Panc1 (cell line): ENCODE results near the gene ARL5A. TPM values are rescaled to one million over a fixed set of nuclear protein-coding genes. Genes with fewer than 3 reads are reported as not detected.

Source experiments
- ATAC-seq: fragments of 200-7000 bp; cut with Tn5 transposase; 2 replicates; pipeline ENCODE4 v1.9.1; 2020; ENCODE audit warnings: mild to moderate bottlenecking, moderate library complexity
- BruUV-seq: library from RNA; stranded (reverse); fragments of 400-500 nt; replicated peaks from 2 replicates; lab custom pipeline; 2021; lab: Mats Ljungman, UMichigan
- CTCF ChIA-PET: fragments of 300-600 bp; sonication (Branson Sonifier 250); formaldehyde crosslinking; loops from one replicate; lab custom pipeline; 2022; ENCODE audit warnings: antibody characterized with exemption; lab: Charles Lee
- POLR2A ChIA-PET: fragments of 300-600 bp; sonication (Branson Sonifier 250); formaldehyde crosslinking; loops from one replicate; lab custom pipeline; 2022; ENCODE audit warnings: antibody characterized with exemption; lab: Charles Lee
- DNase-seq: peaks from one replicate; pipeline ENCODE4 v3.0.0-alpha.2; 2010; ENCODE audit warnings: low read depth, low spot score
- H3K27ac ChIP-seq: 2 replicates; pipeline ENCODE4 v1.5.1; 2011; ENCODE audit warnings: mild to moderate bottlenecking, low read length, inconsistent platforms
- H3K27me3 ChIP-seq: fragments of 200-500 bp; sonication (Bioruptor generic); 2 replicates; pipeline ENCODE4 v1.6.0; 2014; ENCODE audit warnings: low read length, inconsistent platforms; ENCODE audit not compliant: control insufficient read depth, insufficient read depth
- H3K36me3 ChIP-seq: fragments of 200-500 bp; sonication (Bioruptor generic); 2 replicates; pipeline ENCODE4 v1.5.1; 2014; ENCODE audit warnings: inconsistent platforms, mild to moderate bottlenecking, low read length, moderate library complexity; ENCODE audit not compliant: control insufficient read depth, insufficient read depth
- H3K4me1 ChIP-seq: 2 replicates; pipeline ENCODE4 v1.5.1; 2011; ENCODE audit warnings: inconsistent platforms, mild to moderate bottlenecking, low read length, moderate library complexity; ENCODE audit not compliant: control insufficient read depth, insufficient read depth
- H3K4me3 ChIP-seq, 2 experiments: 2 replicates each; pipeline ENCODE4 v1.5.1; 2011 to 2012; ENCODE audit warnings: low read depth in 2 of 2, low read length in 2 of 2, mild to moderate bottlenecking in 2 of 2, inconsistent platforms in 1 of 2, moderate library complexity in 1 of 2
- H3K9me3 ChIP-seq: fragments of 200-500 bp; sonication (Bioruptor generic); 2 replicates; pipeline ENCODE4 v1.5.1; 2014; ENCODE audit warnings: low read depth, mild to moderate bottlenecking, inconsistent platforms, low read length, moderate library complexity; ENCODE audit not compliant: control insufficient read depth, insufficient read depth
- POLR2AphosphoS5 ChIP-seq: IDR thresholded peaks from 2 replicates; pipeline ENCODE4 v1.6.1; 2012; ENCODE audit warnings: mild to moderate bottlenecking, low read depth, low read length, moderate library complexity
- SIN3A ChIP-seq: IDR thresholded peaks from 2 replicates; pipeline ENCODE4 v1.6.1; 2012; ENCODE audit warnings: low read depth, mild to moderate bottlenecking, low read length, moderate library complexity, borderline replicate concordance; ENCODE audit not compliant: insufficient read depth
- TCF7L2 ChIP-seq: IDR thresholded peaks from 2 replicates; pipeline ENCODE4 v1.6.1; 2011; ENCODE audit warnings: mild to moderate bottlenecking, low read depth, low read length, inconsistent platforms
- in situ Hi-C: cut with HindIII; loops from 2 replicates; pipeline ENCODE4 v1.10.0; 2016; ENCODE audit warnings: low sequenced_read_pairs, low pct_unique_long_range_greater_than_20kb
- intact Hi-C: fragments of 100-400 bp; cut with micrococcal nuclease; formaldehyde crosslinking; loops from one replicate; pipeline ENCODE4 v1.10.0; 2022; ENCODE audit not compliant: unreplicated experiment
- total RNA-seq: library from RNA; stranded (reverse); gene quantifications from one replicate; pipeline ENCODE4 v1.2.1, GENCODE V29; 2021; ENCODE audit not compliant: unreplicated experiment
- TF ChIP-seq, protein P1 (sequence below), 2 experiments: IDR thresholded peaks; 2 replicates each; pipeline ENCODE4 v1.6.1; 2011 to 2012; ENCODE audit warnings: low read depth in 2 of 2, control low read depth in 1 of 2, low read length in 1 of 2, mild to moderate bottlenecking in 1 of 2, moderate library complexity in 1 of 2; ENCODE audit not compliant: insufficient read depth in 1 of 2
- TF ChIP-seq, protein P2 (sequence below): fragments of 450-650 bp; IDR thresholded peaks from 2 replicates; pipeline ENCODE4 v1.5.1; 2017; ENCODE audit warnings: mild to moderate bottlenecking

Gene ARL5A
- total RNA-seq, 1 experiment from 2014 or later, result 47.5 TPM

DNA sequence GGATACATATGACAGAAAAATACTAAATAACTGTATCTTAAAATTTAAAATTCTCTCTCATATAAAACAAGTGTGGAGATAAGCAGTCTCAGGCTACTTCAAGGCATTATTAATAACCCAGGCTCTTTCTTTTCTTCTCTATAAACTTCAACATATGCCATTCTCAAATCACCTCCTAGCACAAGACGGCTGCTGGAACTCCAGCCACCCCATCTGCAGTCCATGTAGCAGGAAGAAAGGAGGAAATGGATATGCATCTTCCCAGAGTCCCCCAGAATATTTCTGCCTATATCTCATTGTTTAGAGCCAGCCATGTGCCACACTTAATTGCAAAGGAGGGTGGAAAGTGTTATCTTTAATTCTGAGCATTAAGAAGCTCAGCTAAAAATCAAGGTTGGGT, 58.6 kb downstream of the ARL5A start:
- ATAC-seq, result no peak
- no peak for DNase-seq
- Histone ChIP-seq H3K9me3 (no peaks in the 10 kb centered on the region), H3K27ac (no peak overlapping the region), H3K4me1 (no peaks in the 10 kb centered on the region), H3K36me3 (no peaks in the 10 kb centered on the region), H3K27me3 (no peaks in the 10 kb centered on the region), H3K4me3 (no peak overlapping the region)
- POLR2A ChIA-PET, result no interaction called here
- CTCF ChIA-PET, result no interaction called here
- TF ChIP-seq, protein P1, sequence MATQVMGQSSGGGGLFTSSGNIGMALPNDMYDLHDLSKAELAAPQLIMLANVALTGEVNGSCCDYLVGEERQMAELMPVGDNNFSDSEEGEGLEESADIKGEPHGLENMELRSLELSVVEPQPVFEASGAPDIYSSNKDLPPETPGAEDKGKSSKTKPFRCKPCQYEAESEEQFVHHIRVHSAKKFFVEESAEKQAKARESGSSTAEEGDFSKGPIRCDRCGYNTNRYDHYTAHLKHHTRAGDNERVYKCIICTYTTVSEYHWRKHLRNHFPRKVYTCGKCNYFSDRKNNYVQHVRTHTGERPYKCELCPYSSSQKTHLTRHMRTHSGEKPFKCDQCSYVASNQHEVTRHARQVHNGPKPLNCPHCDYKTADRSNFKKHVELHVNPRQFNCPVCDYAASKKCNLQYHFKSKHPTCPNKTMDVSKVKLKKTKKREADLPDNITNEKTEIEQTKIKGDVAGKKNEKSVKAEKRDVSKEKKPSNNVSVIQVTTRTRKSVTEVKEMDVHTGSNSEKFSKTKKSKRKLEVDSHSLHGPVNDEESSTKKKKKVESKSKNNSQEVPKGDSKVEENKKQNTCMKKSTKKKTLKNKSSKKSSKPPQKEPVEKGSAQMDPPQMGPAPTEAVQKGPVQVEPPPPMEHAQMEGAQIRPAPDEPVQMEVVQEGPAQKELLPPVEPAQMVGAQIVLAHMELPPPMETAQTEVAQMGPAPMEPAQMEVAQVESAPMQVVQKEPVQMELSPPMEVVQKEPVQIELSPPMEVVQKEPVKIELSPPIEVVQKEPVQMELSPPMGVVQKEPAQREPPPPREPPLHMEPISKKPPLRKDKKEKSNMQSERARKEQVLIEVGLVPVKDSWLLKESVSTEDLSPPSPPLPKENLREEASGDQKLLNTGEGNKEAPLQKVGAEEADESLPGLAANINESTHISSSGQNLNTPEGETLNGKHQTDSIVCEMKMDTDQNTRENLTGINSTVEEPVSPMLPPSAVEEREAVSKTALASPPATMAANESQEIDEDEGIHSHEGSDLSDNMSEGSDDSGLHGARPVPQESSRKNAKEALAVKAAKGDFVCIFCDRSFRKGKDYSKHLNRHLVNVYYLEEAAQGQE (IDR thresholded peaks at IDR 0.05; ENCODE audit: insufficient read depth in 1 of 2, low read depth in 2 of 2, low read length in 1 of 2), result no peak
- TF ChIP-seq SIN3A, result no peak
- TF ChIP-seq TCF7L2, result no peak
- TF ChIP-seq, protein P2, sequence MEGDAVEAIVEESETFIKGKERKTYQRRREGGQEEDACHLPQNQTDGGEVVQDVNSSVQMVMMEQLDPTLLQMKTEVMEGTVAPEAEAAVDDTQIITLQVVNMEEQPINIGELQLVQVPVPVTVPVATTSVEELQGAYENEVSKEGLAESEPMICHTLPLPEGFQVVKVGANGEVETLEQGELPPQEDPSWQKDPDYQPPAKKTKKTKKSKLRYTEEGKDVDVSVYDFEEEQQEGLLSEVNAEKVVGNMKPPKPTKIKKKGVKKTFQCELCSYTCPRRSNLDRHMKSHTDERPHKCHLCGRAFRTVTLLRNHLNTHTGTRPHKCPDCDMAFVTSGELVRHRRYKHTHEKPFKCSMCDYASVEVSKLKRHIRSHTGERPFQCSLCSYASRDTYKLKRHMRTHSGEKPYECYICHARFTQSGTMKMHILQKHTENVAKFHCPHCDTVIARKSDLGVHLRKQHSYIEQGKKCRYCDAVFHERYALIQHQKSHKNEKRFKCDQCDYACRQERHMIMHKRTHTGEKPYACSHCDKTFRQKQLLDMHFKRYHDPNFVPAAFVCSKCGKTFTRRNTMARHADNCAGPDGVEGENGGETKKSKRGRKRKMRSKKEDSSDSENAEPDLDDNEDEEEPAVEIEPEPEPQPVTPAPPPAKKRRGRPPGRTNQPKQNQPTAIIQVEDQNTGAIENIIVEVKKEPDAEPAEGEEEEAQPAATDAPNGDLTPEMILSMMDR, result no peak
- no peak for TF ChIP-seq POLR2AphosphoS5
- intact Hi-C loops (no loop called here), in situ Hi-C loops (no loop called here)
- no TSS peak for BruUV-seq

DNA sequence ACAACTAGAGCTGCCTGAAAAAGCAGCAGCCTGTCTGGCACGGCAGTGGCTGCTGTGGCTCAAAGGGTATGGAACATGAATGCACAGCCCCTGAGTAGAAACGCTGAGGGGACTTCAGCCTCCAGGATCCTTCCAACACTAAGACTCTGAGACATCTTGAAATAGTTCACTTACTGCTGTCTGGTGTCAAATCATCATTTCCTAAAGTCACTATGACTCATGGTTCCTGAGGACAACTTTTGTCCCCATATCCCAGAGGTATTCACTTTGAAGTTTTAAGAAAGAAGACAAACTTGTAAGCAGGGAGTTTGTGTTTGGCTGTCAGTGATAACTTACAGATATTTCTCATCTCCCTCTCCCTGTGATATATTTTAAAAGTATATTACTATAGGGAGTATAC, 60.7 kb downstream of the ARL5A start:
- H3K4me3 ChIP-seq, result no peak overlapping the region
- in situ Hi-C loops, result no loop called here
- ATAC-seq, result no peak
- no peaks in the 10 kb centered on the region for H3K36me3 ChIP-seq
- TF ChIP-seq, protein P2, result no peak
- TF ChIP-seq SIN3A (no peak), TCF7L2 (no peak), POLR2AphosphoS5 (no peak)
- TF ChIP-seq, protein P1 (IDR thresholded peaks at IDR 0.05; ENCODE audit: insufficient read depth in 1 of 2, low read depth in 2 of 2, low read length in 1 of 2), result no peak
- no TSS peak for BruUV-seq
- no peaks in the 10 kb centered on the region for H3K4me1 ChIP-seq
- ChIA-PET CTCF (no interaction called here), POLR2A (no interaction called here)
- intact Hi-C loops, result no loop called here
- H3K27ac ChIP-seq, result no peak overlapping the region
- no peaks in the 10 kb centered on the region for H3K27me3 ChIP-seq
- no peaks in the 10 kb centered on the region for H3K9me3 ChIP-seq
- DNase-seq, result no peak
